HepG2 (cell line): ENCODE measurements around the gene CHST3. TPM values are rescaled to one million over a fixed set of nuclear protein-coding genes. Genes with fewer than 3 reads are reported as not detected.

Source experiments
- CREB3 ChIP-seq: sonication (generic); formaldehyde crosslinking; IDR thresholded peaks from 2 replicates; pipeline ENCODE4 v1.5.0; 2020; ENCODE audit warnings: missing genetic modification reagents
- DR1 ChIP-seq: sonication (generic); formaldehyde crosslinking; IDR thresholded peaks from 2 replicates; pipeline ENCODE4 v1.8.0; 2021; ENCODE audit warnings: mild to moderate bottlenecking, missing genetic modification reagents, inconsistent platforms
- FOXO4 ChIP-seq: sonication (generic); formaldehyde crosslinking; conservative IDR thresholded peaks from 2 replicates; pipeline ENCODE4 v1.8.1; 2023; ENCODE audit warnings: missing genetic modification reagents
- HINFP ChIP-seq: sonication (generic); formaldehyde crosslinking; IDR thresholded peaks from 2 replicates; pipeline ENCODE4 v1.4.0; 2020; ENCODE audit warnings: low read depth, mild to moderate bottlenecking, missing genetic modification reagents
- MAFG ChIP-seq: sonication (generic); formaldehyde crosslinking; IDR thresholded peaks from 2 replicates; pipeline ENCODE4 v1.5.1; 2020; ENCODE audit warnings: mild to moderate bottlenecking, missing genetic modification reagents
- PAX8 ChIP-seq: sonication (generic); formaldehyde crosslinking; IDR thresholded peaks from 2 replicates; pipeline ENCODE4 v1.8.0; 2022; ENCODE audit warnings: mild to moderate bottlenecking, missing genetic modification reagents, borderline replicate concordance
- SALL2 ChIP-seq: sonication (generic); formaldehyde crosslinking; IDR thresholded peaks from 2 replicates; pipeline ENCODE4 v1.8.1; 2023; ENCODE audit warnings: mild to moderate bottlenecking, missing genetic modification reagents, inconsistent platforms
- STAT6 ChIP-seq: sonication (generic); formaldehyde crosslinking; IDR thresholded peaks from 2 replicates; pipeline ENCODE4 v1.4.0; 2020; ENCODE audit warnings: missing genetic modification reagents, mild to moderate bottlenecking, borderline replicate concordance
- ZBTB37 ChIP-seq: sonication (generic); formaldehyde crosslinking; IDR thresholded peaks from 2 replicates; pipeline ENCODE4 v1.4.0; 2020; ENCODE audit warnings: mild to moderate bottlenecking, missing genetic modification reagents
- ZNF446 ChIP-seq: sonication (generic); formaldehyde crosslinking; IDR thresholded peaks from 2 replicates; pipeline ENCODE4 v1.5.0; 2020; ENCODE audit warnings: mild to moderate bottlenecking, missing genetic modification reagents
- ZNF605 ChIP-seq: sonication (generic); formaldehyde crosslinking; IDR thresholded peaks from 2 replicates; pipeline ENCODE4 v1.8.0; 2022; ENCODE audit warnings: mild to moderate bottlenecking, missing genetic modification reagents
- ZNF687 ChIP-seq: sonication (generic); formaldehyde crosslinking; IDR thresholded peaks from 2 replicates; pipeline ENCODE4 v1.5.1; 2020; ENCODE audit warnings: mild to moderate bottlenecking, missing genetic modification reagents, moderate library complexity
- ZNF850 ChIP-seq: sonication (generic); formaldehyde crosslinking; conservative IDR thresholded peaks from 2 replicates; pipeline ENCODE4 v1.9.0; 2021; ENCODE audit warnings: mild to moderate bottlenecking, missing genetic modification reagents
- polyA plus RNA-seq, 8 experiments: library from polyadenylated mRNA; depleted of rRNA in 3 of 8; stranded (reverse) in 7 of 8; unstranded in 1 of 8; fragments of >200 nt; fragmentation: Illumina TruSeq in 4 of 8; extraction: Trizol in 4 of 8; gene quantifications; 2 replicates each; pipeline versions ENCODE4 v1.2.1 to v1.2.3, GENCODE V29; 2011 to 2016; ENCODE audit warnings: low read depth in 4 of 8, missing spikeins in 1 of 8, mixed read lengths in 1 of 8; ENCODE audit not compliant: insufficient read depth in 1 of 8
- total RNA-seq, 5 experiments: library from RNA; depleted of rRNA; stranded (reverse); fragments of >200 nt; fragmentation: Illumina TruSeq; extraction: Trizol; gene quantifications; 2 replicates each; pipeline ENCODE4 v1.2.3, GENCODE V29; 2016; ENCODE audit warnings: low read depth in 1 of 5

The CHST3 gene
- total and polyA plus RNA-seq, 2 of the 13 experiments (the other 11 are each of a cell fraction or from before 2014, with no cell fraction given): 7.2 to 18.7 TPM

GRCh38 chr10:71975871-71976725 is 11.9 kb downstream of the CHST3 start (continued):
- TF ChIP-seq FOXO4 (CRISPR knock-in tag): no peak
- TF ChIP-seq MAFG (CRISPR knock-in tag): no peak
- TF ChIP-seq ZNF605: peak; percentile 57; the same call in 1 of the 2 replicates
- no peak for TF ChIP-seq ZNF446 (CRISPR knock-in tag)
- no peak for TF ChIP-seq ZNF850
- TF ChIP-seq ZBTB37 (CRISPR knock-in tag): no peak
- TF ChIP-seq DR1 (CRISPR knock-in tag): no peak
- peak; percentile 92 for TF ChIP-seq ZNF687 (CRISPR knock-in tag)
- no peak for TF ChIP-seq STAT6 (CRISPR knock-in tag)
- TF ChIP-seq CREB3 (CRISPR knock-in tag): no peak
- no peak for TF ChIP-seq SALL2 (CRISPR knock-in tag)
- TF ChIP-seq PAX8 (CRISPR knock-in tag): no peak
- no peak for TF ChIP-seq HINFP (CRISPR knock-in tag)
